T-helper 22 cell (primary cell): ENCODE measurements around the gene TMF1.

Experiments
- DNase-seq: peaks from one replicate; pipeline ENCODE4 v3.0.0-alpha.2; 2020; ENCODE audit warnings: low read depth

Gene TMF1

DNA sequence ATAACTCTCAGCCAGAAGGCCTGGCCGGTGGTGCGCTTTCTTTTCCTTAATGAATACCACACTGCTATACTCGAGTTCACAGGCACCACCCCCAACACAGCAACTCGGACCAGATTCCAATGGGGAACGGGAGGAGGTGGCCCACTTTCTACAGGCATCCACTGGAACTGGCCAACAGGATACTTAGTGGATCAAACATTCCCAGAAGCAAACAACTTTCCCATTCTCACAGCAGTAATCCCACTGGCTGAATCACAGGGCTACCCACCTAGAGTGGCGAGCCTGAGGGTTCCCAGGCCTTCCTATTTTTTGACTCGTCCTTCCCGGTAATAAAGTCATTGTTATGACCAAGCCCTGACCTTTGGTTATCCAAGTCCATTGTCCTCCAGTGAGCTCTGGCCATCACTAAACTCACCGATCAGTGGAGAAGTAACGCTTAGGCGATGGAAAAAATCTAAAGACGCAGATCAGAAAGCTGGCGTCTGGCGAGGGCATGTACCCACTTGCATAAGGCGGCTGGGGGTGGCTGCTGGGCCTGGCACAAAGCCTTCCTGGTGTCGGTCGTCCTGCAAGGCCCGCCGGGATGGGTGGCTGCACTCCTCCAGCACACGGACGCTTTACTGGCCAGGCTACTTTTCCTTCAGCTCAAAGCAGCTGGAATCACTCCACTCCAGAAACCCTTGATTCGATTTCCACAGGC, 39.9 kb downstream of the TMF1 start:
- DNase-seq: no peak

DNA sequence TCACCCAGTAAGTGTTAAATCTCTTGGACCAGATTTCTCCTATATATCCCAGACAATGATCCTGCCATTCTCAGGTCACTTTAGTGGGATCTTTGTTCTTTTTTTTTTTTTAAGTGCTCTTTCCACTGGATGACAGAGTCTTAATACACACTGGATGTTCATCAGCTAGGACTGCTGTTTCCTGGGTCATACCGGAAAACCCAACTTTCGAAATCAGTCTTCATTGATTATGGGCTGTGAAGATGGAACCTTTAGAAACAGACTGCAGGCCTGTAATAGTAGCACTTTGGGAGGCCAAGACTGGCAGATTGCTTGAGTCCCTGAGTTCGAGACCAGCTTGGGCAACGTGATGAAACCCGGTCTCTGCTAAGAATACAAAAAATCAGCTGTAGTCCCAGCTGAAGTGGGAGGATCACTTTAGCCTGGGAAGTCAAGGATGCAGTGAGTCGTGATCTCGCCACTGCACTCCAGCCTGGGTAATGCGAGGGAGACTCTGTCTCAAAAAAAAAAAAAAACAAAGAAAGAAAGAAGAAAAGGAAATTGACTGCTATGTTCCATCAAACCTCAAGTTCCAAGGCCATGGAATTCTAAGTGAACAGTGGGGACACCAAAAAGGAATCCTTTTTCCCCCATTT, 40.9 kb downstream of the TMF1 start:
- DNase-seq: no peak

DNA sequence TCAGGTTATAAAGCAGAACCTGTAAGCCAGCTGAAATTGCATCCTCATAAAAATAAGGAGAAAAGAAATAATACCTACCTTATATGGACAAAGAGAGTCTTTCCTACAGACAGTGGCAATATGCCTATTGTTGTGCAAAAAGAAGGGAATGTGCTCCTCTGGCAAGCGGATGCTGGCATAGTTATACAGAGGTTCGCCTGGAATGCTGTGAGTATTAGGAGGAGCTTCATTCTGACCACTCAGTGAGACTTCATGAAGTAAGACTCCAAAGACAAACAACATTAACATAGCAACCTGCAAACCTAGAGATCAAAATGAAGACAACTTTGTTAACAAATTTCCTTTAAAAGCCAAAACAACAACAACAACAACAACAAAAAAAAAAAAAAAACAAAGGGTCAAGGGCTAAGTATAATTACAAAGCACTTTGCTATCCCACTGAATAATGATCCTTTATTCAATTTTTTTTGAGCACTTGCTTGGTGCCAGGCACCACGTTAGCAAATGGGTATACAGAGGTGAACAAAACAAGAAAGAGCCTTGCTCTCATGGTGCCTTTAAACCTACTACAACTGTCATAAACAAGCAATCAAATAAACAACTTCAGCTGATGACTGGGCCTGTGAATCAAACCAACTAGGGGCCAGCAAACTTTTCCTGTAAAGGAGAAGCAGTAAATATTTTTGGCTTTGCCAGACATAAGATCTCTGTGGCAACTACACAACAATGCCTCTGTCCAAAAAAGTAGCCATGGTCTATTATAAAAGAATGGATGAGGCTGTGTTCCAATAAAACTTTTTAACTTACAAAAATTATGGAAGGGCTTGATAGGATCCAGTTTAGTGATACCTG, 42.3 kb downstream of the TMF1 start:
- DNase-seq: no peak

DNA sequence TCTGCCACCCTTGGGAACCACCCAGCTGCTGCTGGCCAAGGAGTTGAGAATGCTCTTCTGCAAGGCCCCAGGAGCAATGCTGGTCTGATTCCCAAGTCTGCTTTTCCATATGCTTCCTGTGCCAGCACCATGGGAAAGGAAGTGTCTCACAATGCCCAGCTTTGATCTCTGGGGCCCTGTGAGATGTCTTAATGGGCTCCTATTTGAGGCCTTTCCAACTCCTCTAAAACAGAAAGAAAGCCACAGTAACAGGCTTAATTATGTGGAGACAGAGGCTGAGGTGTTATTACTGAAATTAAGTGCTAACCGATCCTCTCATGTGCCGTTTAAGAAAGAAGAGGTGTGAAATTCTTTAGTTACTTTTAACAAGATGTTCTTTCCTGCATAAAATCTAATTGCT, 43.2 kb downstream of the TMF1 start:
- DNase-seq: no peak

DNA sequence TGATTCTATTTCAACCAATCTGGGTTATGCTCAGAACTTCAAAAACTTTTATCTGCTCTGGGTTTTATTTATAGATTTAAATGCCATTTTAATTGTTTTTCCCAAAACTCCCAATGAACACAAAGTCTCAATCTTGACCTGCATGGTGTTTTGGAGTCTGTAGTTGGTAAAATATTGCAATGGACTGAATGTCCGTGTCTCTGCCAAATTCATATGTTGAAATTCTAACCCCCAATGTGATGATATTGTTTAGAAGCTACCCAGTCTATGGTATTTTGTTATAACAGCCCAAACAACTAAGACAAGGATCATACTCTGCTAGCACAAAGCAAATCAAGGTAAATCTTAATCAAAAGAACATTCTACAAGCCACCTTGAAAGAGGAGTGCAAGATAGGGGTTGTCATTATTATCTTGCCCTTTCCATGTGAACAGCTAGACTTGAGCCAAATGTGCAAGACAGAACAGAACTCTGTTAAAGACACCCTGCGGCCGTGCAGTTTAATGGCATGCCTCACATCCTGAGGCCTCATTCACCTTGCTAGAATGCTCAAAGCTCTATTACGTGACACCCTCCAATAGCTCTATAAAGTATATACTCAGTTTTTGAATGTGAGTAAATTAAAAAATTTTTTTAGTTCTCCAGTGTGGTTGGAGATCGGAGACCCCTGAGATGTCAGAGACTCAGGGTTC, 46.2 kb downstream of the TMF1 start:
- no peak for DNase-seq

DNA sequence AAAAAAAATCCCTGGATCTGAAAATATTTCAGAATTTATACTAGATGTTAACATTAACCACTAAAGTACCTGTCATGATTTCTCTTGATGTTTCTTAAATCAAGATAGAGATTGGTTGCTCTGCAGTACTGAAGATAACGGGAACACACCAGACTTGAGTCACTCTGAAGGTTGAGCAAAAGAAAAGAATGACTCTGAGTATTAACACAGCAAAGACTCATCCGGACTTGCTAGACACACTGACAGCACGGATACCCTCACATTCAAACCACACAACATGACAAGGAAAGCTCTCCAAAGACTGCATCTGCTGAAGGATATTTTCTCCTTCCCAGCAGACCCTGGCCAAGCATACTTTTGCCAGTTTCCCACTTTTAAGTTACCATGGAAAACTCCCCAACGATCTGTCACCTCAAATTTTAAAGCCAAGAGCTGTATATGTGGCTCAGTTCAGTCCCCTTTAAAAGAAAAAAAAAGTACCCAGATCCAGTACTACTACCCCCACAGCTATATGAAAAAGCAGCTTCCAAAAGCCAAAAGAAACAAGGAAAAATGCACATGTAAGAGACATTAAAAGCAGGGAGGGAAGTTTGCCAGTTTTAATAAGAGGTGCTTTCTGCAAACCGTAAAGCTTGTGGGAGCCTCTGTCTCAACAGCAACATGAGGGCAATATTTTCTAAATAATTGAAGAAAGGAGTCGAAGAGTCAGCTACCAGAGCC, 46.9 kb downstream of the TMF1 start:
- DNase-seq: no peak

DNA sequence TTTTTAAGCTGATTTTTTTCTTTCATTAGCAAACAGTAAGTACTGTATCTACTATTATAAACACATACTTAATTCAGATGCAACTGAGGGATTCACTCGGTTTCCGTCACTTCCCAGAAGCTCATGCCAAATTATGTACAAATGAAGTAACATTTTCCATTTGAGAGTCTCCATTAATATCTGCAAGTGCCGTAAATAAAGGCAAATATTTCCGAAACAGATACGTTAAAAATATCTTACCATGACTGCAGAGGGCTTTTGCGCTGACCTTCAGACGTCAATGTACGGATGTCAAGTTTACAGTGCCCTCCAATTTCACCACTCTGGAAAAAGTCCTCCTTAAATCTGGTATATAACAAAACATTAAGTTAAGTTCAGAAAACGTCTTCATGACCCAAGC, 48.0 kb downstream of the TMF1 start:
- no peak for DNase-seq

DNA sequence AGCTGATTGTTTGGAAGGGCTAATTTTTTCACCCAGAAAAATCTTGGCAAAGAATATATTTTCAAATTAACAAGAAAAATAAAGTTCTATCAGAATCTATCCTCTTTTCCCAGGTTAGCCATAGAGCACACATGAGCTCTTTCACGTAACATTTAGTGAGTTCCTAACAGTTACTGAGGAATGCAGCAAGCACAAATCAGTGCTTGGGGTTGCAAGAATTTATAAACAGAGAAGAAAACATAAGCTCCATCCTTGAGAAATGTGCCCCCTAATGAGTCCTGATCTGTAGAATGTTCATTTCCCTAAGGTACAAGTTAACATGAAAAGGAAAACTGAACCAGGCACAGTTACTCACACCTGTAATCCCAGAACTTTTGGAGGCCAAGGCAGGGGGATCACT, 52.5 kb downstream of the TMF1 start:
- DNase-seq: no peak

DNA sequence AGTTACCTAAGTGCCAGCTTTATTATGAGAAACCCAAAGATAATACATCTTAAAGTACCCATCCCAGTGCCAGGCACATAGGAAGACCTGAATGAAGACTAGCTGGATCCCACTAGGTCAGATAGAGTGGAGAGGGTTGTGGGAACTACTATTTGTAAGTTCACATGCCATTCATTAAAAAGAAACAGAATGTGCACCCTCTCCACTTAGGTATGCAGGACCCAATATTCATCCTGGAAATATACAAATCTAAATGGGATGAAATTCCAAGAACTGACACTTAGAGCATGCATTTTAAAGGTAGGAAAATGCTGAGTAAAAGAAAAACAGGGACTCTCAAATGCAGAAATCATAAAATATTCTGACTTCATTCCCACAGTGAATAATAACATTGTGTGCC, 53.0 kb downstream of the TMF1 start:
- no peak for DNase-seq

DNA sequence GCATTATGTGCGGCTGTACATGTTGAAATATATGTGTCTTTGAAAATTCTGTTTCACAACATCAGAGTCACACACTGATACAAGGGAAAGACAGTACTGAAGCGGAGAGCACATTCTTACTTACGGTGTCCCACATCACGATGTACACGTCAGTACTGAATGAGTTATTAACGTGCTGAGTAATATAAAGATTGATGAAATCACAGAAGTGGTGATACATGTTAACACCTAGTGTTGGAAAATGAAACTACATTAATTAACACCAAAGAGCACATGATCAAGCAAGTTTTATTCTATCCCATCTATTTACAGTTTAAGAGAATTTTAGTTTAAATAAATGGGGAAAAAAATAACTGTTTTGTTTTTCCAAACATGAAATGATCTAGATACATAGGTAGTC, 54.2 kb downstream of the TMF1 start:
- DNase-seq: no peak

DNA sequence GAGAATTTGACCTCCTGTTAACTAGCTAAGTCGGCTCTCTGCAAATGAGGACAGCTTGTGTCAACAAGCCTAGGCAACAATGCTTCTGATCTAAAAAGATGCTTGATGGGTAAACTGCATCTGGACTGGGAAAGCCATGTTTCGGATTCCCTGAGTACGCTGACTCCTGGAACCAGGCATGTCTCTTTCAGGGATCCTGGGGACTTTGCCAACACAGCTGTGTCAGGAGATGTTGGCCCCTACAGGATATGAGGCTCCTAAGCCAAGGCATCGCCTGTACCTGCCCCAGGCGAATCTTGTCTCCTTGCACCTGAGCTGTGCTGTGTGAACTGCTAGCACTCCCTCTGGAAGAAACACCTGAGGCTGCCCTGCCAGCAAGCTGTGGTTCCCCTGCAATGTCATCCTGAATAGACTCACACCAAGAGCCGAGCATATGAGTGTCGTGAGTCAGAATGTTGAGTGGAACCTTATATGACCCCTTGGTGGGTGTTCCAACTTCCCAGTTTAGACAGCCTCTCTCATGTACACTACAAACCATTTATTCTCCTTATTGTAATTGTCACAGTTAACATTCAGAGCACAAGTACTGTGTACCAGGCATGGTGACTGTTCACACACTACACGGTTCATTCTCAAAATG, 55.7 kb downstream of the TMF1 start:
- no peak for DNase-seq

DNA sequence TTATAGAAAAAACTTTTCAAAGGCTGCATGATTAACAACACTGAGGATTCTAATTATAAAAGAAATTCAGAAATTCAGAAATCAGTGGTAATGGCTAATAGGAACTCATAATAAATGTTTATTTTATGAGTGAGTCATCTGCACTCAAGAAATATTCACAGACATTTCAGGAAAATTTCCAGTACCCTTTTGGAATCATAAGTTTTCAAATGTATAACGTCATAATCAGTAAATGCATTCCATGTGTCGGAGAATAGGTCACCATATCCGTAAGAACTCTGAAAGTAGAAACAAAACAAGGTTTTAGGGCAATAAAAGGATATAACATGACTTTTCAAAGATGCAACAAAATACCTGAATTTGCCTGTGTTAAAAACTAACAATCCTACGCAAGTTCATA, 63.4 kb downstream of the TMF1 start:
- no peak for DNase-seq

DNA sequence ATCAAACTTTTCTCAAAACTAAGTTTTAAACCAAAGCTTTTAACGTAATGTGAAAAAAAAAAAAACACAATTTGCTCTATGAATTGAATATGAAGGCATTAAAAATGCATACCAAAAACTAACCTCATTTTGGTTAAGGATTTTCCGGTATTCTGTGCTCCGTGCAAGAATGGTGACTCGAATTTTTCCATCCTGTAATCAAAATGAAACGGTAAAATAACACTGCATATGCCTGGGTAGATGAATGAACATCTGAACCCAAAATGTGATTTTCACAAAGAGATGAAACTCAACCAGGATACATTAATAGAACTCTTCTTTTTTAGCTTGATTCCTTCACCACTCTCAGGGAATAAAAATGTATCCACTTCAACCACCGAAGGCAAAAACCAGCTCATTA, 64.8 kb downstream of the TMF1 start:
- DNase-seq: no peak

DNA sequence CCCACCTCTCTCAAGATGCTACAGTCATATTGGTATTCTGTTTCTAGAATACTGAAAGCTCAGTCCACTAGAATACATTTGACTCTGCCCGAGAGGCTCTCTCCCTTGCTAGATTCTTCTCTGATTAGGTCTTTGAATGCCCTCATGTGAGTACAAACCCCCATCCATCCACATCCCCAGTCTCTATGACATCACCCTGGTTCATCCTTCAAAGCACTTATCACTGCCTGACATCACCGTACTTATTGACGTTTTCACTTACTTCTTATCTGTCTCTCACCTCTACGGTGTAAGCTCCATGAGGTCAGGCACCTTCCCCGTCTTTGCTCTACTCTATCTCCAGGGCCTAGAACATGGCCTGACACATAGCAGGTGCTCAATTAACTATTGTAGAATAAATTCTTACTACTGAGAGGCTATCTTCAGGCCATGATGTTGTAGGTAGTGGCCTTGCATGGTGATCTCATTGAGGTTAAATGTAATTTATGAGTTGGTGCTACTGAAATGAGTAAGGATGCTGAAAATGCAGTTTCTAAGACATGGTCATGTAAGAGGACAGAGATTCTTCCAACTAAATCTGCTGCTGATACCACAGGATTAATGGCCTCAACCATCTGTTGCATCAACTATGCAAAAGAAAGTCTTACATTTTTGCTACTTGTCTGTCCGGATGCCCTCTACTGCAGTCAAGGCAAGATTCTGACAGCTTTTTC, 65.5 kb downstream of the TMF1 start:
- no peak for DNase-seq

DNA sequence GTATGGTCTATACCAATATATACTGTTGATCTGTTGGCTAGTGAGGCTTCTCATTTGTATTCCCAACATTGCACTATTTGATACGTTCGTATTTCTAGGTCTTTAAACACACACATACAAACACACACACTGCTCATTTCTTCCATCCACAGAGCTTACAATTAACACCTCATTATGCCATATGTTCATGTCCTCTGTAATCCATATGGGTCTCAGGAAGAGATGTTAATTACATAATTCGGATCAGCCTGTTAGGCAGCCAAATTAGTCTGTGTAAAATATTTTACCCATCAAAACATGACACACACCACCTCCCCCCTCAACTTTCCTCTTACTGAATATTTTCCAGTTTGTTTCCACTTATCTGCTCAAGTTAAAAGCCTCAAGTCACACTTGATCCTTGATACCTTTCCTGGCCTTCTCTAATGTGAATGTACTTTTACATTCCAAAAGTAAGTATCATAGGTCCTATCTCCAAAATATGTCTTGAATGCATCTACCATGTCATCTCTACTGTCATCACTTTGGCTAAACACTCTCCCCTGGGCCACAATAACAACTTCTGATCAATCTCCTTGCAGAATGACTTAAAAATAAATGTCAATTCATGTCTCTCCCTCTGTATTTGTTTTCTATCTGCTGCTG, 66.9 kb downstream of the TMF1 start:
- DNase-seq: no peak

DNA sequence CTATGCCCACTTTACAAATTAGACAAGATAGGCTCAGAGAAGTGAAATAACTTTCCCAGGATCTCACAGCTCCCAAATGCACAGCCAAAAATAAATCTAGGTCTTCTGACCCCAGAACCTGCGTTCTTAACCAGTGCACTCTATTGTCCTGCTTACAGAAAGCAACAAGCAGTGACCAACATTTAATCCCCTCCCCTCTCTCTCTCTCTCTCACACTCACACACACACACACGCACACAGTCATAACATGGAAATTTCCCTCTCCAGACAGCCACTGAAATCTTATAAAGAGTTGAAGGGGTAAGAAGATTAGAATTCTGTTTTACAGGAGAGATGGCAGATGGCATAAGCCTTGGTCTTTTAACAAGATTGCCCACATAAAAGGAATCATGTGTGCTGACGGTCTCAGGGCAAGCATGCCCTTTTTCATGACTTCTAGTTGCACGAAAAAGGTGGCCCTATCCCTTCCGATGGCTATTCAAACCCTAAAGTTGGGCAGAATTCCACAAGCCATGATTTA, 68.1 kb downstream of the TMF1 start:
- DNase-seq: no peak

DNA sequence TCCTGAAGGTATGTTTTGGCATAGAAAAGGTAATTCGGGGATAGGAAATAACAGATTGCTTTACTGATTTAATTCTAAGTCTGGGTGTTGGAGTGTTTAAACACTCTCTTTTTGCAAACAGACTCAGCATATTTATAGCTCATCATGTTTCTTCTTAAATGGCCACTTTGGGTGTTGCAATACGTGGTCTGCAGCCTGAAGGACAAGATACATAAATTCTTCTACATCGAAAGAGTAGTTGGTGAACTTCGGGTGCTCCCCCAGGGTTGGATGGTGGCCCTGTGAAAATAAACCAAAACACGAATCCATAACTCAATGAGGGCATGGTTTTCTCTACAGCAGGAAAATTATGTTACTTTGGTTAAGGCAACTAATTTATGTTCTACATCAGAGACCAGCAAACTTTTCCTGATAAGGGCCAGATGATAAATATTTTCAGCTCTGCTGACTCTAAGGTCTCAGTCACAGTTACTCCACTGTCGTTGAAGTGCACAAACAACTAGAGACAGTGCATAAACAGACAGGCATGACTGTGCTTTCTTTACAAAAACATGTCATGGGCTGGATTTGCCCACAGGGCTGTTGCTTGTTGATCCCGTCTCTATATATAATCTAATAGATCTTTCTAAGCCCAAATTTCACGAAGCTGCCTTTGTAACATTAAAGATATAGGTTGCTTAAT, 74.5 kb downstream of the TMF1 start:
- no peak for DNase-seq

DNA sequence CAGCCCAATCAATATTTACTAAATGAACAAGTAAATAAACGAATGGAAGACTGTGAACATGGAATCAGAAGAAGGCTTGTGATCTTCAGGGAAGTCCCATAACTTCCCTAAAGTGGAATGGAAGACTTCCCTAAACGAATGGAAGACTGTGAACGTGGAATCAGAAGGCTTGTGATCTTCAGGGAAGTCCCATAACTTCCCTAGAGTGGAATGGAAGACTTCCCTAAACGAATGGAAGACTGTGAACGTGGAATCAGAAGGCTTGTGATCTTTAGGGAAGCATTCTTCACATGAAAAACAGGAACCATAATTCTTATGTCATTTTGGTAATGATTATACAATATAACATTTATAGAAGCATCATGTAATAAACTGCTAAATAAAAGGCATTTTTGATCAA, 77.4 kb downstream of the TMF1 start:
- no peak for DNase-seq

DNA sequence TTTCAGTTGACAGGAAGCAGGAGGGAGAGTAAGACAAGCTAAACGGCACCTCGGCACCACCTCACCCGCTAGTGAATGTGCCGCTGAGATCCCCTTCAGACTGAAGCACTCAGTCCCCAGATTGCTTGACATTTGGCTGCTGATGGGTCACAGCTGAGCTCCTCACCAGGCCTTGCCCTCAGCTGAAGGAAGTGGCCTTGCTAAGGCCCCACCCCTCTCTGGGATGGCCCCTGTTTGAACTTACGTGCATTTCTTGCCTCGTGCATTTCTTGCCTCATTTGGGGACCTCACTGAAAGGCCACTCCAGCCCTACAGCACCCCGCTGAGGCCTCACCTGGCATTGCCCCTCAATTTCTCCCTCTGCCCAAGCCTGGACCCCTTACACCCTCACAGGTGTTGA, 78.5 kb downstream of the TMF1 start:
- DNase-seq: no peak
